OCI-LY1 (cell line): ENCODE data around the gene UBLCP1.

Source experiments
- CTCF ChIP-seq: fragments of 200-600 bp; sonication (generic), shearing (Covaris generic); IDR thresholded peaks from 2 replicates; pipeline ENCODE4 v1.5.1; 2017; ENCODE audit warnings: mild to moderate bottlenecking, antibody characterized with exemption, low read length, moderate library complexity, mixed read lengths
- EZH2 ChIP-seq: fragments of 200-600 bp; sonication (generic), shearing (Covaris generic); IDR thresholded peaks from 2 replicates; pipeline ENCODE4 v1.8.0; 2017; ENCODE audit warnings: borderline replicate concordance, mixed run types, mild to moderate bottlenecking, antibody characterized with exemption, low read length, moderate library complexity, mixed read lengths

- TF ChIP-seq EZH2 (no peak), CTCF (no peak)
Measured at GRCh38 chr5:159309689-159310433, 46.8 kb downstream of the UBLCP1 start.
